Hepatocyte (in vitro differentiated cells): ENCODE data around the gene PALLD.

Source experiments
- CTCF ChIP-seq: fragments of 200-600 bp; sonication (generic); IDR thresholded peaks from 2 replicates; pipeline ENCODE4 v1.5.1; 2016; ENCODE audit warnings: antibody characterized with exemption, mild to moderate bottlenecking; ENCODE audit not compliant: poor library complexity
- EZH2phosphoT487 ChIP-seq: fragments of 200-600 bp; sonication (generic); IDR thresholded peaks from one replicate; pipeline ENCODE4 v1.6.1; 2018; ENCODE audit warnings: antibody characterized with exemption, mild to moderate bottlenecking, low read depth, moderate library complexity; ENCODE audit not compliant: unreplicated experiment, severe bottlenecking

- no peak for TF ChIP-seq CTCF
- TF ChIP-seq EZH2phosphoT487: no peak
Observed at GRCh38 chr4:168679819-168680218, 183.0 kb downstream of the PALLD start.
